BLaER1 (cell line): ENCODE results near the gene ELOA.
"Not testable (repeated sequence)": the region's sequence is repeated elsewhere in the genome, so short reads cannot be mapped to it uniquely, and the experiment has no call there.

Source experiments
- H3K27ac ChIP-seq: shearing (Covaris generic); formaldehyde crosslinking; 2 replicates; pipeline ENCODE4 v1.8.1; 2022
- H3K27me3 ChIP-seq: shearing (Covaris generic); formaldehyde crosslinking; 2 replicates; pipeline ENCODE4 v1.8.1; 2022
- H3K36me3 ChIP-seq: shearing (Covaris generic); formaldehyde crosslinking; 2 replicates; pipeline ENCODE4 v1.8.1; 2022
- H3K4me1 ChIP-seq: shearing (Covaris generic); formaldehyde crosslinking; 2 replicates; pipeline ENCODE4 v1.8.1; 2022
- H3K4me2 ChIP-seq: shearing (Covaris generic); formaldehyde crosslinking; 2 replicates; pipeline ENCODE4 v1.8.1; 2022
- H3K4me3 ChIP-seq: shearing (Covaris generic); formaldehyde crosslinking; 2 replicates; pipeline ENCODE4 v1.8.1; 2022
- H3K9ac ChIP-seq: shearing (Covaris generic); formaldehyde crosslinking; 2 replicates; pipeline ENCODE4 v1.8.1; 2022
- H3K9me3 ChIP-seq: shearing (Covaris generic); formaldehyde crosslinking; 2 replicates; pipeline ENCODE4 v1.8.1; 2022
- H4K20me1 ChIP-seq: shearing (Covaris generic); formaldehyde crosslinking; 2 replicates; pipeline ENCODE4 v1.8.1; 2022
- Cebpa-rat ChIP-seq: shearing (Covaris generic); IDR thresholded peaks from 2 replicates; pipeline ENCODE4 v1.8.1; 2022

Gene ELOA

GRCh38 chr1:23793018-23793781 is 49.9 kb downstream of the ELOA start:
- Histone ChIP-seq H3K36me3 (peaks cover 60% of the 10 kb centered on the region), H3K4me3 (no peak overlapping the region), H4K20me1 (peaks cover 16% of the 10 kb centered on the region)

GRCh38 chr1:23793861-23794731 is 50.8 kb downstream of the ELOA start:
- H3K4me1 ChIP-seq = peaks cover 31% of the 10 kb centered on the region
- H4K20me1 ChIP-seq = peaks cover 19% of the 10 kb centered on the region
- H3K9me3 ChIP-seq = no peaks in the 10 kb centered on the region
- no peak overlapping the region for H3K9ac ChIP-seq
- H3K4me3 ChIP-seq = no peak overlapping the region
- H3K4me2 ChIP-seq = peak overlapping the region; percentile 94; the same call in 1 of the 2 replicates
- H3K36me3 ChIP-seq = peaks cover 64% of the 10 kb centered on the region
- no peaks in the 10 kb centered on the region for H3K27me3 ChIP-seq
- TF ChIP-seq Cebpa-rat = no peak
- H3K27ac ChIP-seq = no peak overlapping the region

More at GRCh38 chr1:23793018-23793781, 49.9 kb downstream of the ELOA start:
- H3K4me2 ChIP-seq = peak overlapping the region; percentile 94
- H3K27ac ChIP-seq = 0 out of 2 replicates have a peak overlapping the region, but pooled peaks have one; percentile 26
- H3K27me3 ChIP-seq = no peaks in the 10 kb centered on the region
- H3K4me1 ChIP-seq = peaks cover 27% of the 10 kb centered on the region
- H3K9ac ChIP-seq = peak overlapping the region; percentile 87; the same call in 1 of the 2 replicates
- no peak for TF ChIP-seq Cebpa-rat
- no peaks in the 10 kb centered on the region for H3K9me3 ChIP-seq

DNA sequence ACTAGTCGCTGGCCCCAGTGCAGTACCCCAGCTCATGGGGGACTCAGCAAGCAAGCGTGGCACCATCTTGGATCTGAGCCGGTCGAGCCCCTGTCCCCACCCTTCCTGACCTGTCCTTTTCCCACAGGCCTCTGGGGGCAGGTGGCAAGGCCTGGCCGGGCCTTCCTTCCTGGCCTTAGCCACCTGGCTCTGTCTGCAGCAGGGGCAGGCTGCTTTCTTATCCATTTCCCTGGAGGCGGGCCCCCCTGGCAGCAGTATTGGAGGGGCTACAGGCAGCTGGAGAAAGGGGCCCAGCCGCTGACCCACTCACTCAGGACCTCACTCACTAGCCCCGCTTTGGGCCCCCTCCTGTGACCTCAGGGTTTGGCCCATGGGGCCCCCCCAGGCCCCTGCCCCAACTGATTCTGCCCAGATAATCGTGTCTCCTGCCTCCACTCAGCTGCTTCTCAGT is 51.5 kb downstream of the ELOA start:
- H3K36me3 ChIP-seq = peaks cover 65% of the 10 kb centered on the region
- peaks cover 38% of the 10 kb centered on the region for H3K4me1 ChIP-seq
- not testable (repeated sequence) for H3K27ac ChIP-seq, H3K9me3 ChIP-seq, H3K9ac ChIP-seq, H3K4me3 ChIP-seq, H3K27me3 ChIP-seq, H3K4me2 ChIP-seq
- peaks cover 25% of the 10 kb centered on the region for H4K20me1 ChIP-seq

DNA sequence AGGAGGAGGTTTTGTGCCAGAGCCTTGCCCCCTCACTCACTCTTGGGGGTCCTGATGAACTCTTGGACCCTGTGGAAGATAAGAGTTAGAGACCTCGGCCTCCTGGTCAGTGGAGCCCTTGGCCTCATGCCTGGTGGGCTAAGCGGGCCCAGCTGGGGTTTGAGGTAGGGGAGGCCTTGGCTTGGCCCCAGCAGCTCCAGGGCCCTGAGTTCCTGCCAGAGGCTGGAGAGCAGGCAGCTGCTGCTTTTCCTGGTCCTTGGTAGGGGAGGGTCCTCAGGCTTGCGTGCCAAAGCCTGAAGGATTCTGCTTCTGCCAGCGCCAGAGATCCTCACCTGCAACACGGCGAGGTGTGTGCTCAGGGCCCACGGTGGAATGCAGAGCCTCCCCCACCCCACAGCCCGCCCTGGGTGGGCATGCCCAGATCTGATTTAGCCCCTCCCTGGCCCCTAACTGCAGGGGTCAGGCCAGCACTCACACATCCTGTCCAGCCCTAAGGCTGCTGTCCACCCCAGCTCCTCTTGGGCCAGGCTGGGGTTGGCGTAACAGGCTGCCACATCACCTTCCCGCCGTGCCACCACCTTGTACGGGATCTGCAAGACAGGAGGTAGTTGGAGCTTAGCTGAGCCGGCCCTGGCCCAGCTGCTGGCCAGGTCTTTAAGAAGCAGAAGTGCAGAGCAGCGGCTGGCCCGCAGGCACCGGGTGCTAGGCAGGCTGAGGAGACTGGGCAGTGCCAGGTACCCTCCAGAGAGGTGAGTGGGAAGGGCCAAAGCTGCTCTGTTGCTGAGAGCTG is 52.6 kb downstream of the ELOA start:
- Histone ChIP-seq H3K4me2 (no peak overlapping the region), H4K20me1 (peaks cover 25% of the 10 kb centered on the region), H3K9me3 (no peaks in the 10 kb centered on the region), H3K4me1 (peaks cover 30% of the 10 kb centered on the region), H3K4me3 (no peak overlapping the region), H3K9ac (no peak overlapping the region), H3K36me3 (peaks cover 65% of the 10 kb centered on the region), H3K27ac (no peak overlapping the region), H3K27me3 (no peaks in the 10 kb centered on the region)
- no peak for TF ChIP-seq Cebpa-rat

- Histone ChIP-seq H3K9me3 (no peaks in the 10 kb centered on the region), H4K20me1 (peaks cover 25% of the 10 kb centered on the region), H3K4me1 (peaks cover 38% of the 10 kb centered on the region), H3K27ac (no peak overlapping the region), H3K36me3 (peaks cover 65% of the 10 kb centered on the region), H3K9ac (no peak overlapping the region), H3K27me3 (no peaks in the 10 kb centered on the region), H3K4me3 (no peak overlapping the region), H3K4me2 (no peak overlapping the region)
- TF ChIP-seq Cebpa-rat = no peak
These were observed 53.4 kb downstream of the ELOA start for GRCh38 chr1:23796466-23797271.

- H3K4me2 ChIP-seq = no peak overlapping the region
- no peak overlapping the region for H3K9ac ChIP-seq
- TF ChIP-seq Cebpa-rat = no peak
- H4K20me1 ChIP-seq = peaks cover 18% of the 10 kb centered on the region
- H3K9me3 ChIP-seq = no peaks in the 10 kb centered on the region
- peaks cover 65% of the 10 kb centered on the region for H3K36me3 ChIP-seq
- H3K27ac ChIP-seq = no peak overlapping the region
- peaks cover 30% of the 10 kb centered on the region for H3K4me1 ChIP-seq
- no peaks in the 10 kb centered on the region for H3K27me3 ChIP-seq
- no peak overlapping the region for H3K4me3 ChIP-seq
These were observed 54.5 kb downstream of the ELOA start for GRCh38 chr1:23797478-23798448.

DNA sequence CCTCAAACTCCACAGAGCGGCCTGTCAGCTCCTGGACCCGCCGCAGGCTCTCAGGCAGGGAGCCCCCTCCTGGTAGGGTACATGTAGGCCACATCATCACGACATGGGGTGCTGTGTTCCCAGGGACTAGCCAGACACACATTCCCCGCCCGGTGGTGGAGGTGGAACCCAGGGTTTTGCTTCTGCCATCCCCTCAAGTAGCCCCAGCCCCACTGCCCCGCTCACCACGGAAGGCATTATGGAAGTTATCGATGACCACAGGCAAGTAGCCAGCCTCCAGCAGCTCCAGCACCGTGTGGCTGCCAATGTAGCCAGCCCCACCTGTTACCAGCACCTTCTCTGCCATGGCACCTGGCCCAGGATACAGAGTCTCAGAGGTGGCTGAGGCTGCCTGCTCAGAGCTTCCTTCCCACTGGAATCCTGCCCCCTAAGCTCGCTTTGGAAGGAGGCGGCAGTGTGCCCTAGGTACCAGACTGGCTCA is 55.4 kb downstream of the ELOA start:
- no peak for TF ChIP-seq Cebpa-rat
- H3K9me3 ChIP-seq = no peaks in the 10 kb centered on the region
- peak overlapping the region; percentile 96 for H3K4me2 ChIP-seq
- H3K4me3 ChIP-seq = no peak overlapping the region
- no peak overlapping the region for H3K9ac ChIP-seq
- peaks cover 61% of the 10 kb centered on the region for H3K36me3 ChIP-seq
- 0 out of 2 replicates have a peak, but pooled peaks cover 9% of the 10 kb centered on the region for H4K20me1 ChIP-seq
- H3K4me1 ChIP-seq = peaks cover 21% of the 10 kb centered on the region
- H3K27me3 ChIP-seq = no peaks in the 10 kb centered on the region
- no peak overlapping the region for H3K27ac ChIP-seq

GRCh38 chr1:23799255-23799569 is 55.9 kb downstream of the ELOA start:
- peak overlapping the region; percentile 96 for H3K4me2 ChIP-seq
- peaks cover 63% of the 10 kb centered on the region for H3K36me3 ChIP-seq
- H3K27me3 ChIP-seq = no peaks in the 10 kb centered on the region
- H3K4me1 ChIP-seq = peaks cover 21% of the 10 kb centered on the region
- no peak overlapping the region for H3K27ac ChIP-seq
- no peaks in the 10 kb centered on the region for H3K9me3 ChIP-seq
- peak overlapping the region; percentile 85 for H3K9ac ChIP-seq
- peak overlapping the region; percentile 86 for H3K4me3 ChIP-seq
- TF ChIP-seq Cebpa-rat = no peak
- 0 out of 2 replicates have a peak, but pooled peaks cover 9% of the 10 kb centered on the region for H4K20me1 ChIP-seq
